Spleen (tissue), 11 donors: ENCODE results near the gene CCR8. TPM values are rescaled to one million over a fixed set of nuclear protein-coding genes. Genes with fewer than 3 reads are reported as not detected.
"Not testable (repeated sequence)": the region's sequence is repeated elsewhere in the genome, so short reads cannot be mapped to it uniquely, and the experiment has no call there.

Source experiments
- DNase-seq: peaks from one replicate; pipeline ENCODE4 v3.0.0-alpha.2; 2020
- H3K27ac ChIP-seq, 8 donors: fragments of 200-600 bp; sonication (generic) in 7 of 8; 1 replicate in 4 of 8; 2 replicates in 4 of 8; pipeline versions ENCODE4 v1.5.0 to v1.8.0; 2016 to 2021; ENCODE audit warnings: inconsistent platforms in 4 of 8, mild to moderate bottlenecking in 4 of 8, moderate library complexity in 1 of 8
- H3K27me3 ChIP-seq, 7 donors: fragments of 200-600 bp; sonication (generic) in 6 of 7; replicated peaks in 1 of 7; 1 replicate in 4 of 7; 2 replicates in 3 of 7; pipeline versions ENCODE4 v1.5.0 to v1.8.0; 2016 to 2021; ENCODE audit warnings: inconsistent platforms in 3 of 7, mild to moderate bottlenecking in 1 of 7
- H3K36me3 ChIP-seq, 6 donors: fragments of 200-600 bp; sonication (generic) in 5 of 6; 1 replicate in 4 of 6; 2 replicates in 2 of 6; pipeline versions ENCODE4 v1.5.0 to v1.8.0; 2016 to 2021; ENCODE audit warnings: inconsistent platforms in 2 of 6
- H3K4me1 ChIP-seq, 6 donors: fragments of 200-600 bp; sonication (generic) in 5 of 6; 1 replicate in 3 of 6; 2 replicates in 3 of 6; pipeline versions ENCODE4 v1.5.0 to v1.8.0; 2016 to 2021; ENCODE audit warnings: inconsistent platforms in 3 of 6
- H3K4me3 ChIP-seq, 8 donors: fragments of 200-600 bp; sonication (generic) in 7 of 8; 1 replicate in 4 of 8; 2 replicates in 4 of 8; pipeline versions ENCODE4 v1.5.0 to v1.8.0; 2016 to 2021; ENCODE audit warnings: inconsistent platforms in 4 of 8, mild to moderate bottlenecking in 4 of 8, moderate library complexity in 2 of 8
- H3K9me3 ChIP-seq, 8 donors: fragments of 200-600 bp; sonication (generic) in 7 of 8; 1 replicate in 4 of 8; 2 replicates in 4 of 8; pipeline versions ENCODE4 v1.5.0 to v1.8.0; 2016 to 2021; ENCODE audit warnings: inconsistent platforms in 4 of 8
- POLR2A ChIP-seq, 3 donors: fragments of 450-650 bp; IDR thresholded peaks; one replicate each; pipeline ENCODE4 v1.5.1; 2017; ENCODE audit warnings: antibody characterized with exemption in 3 of 3, mild to moderate bottlenecking in 1 of 3
- POLR2AphosphoS5 ChIP-seq, 3 donors: sonication (generic); formaldehyde crosslinking; IDR thresholded peaks; one replicate each; pipeline ENCODE4 v1.5.1; 2017; ENCODE audit warnings: antibody characterized with exemption in 3 of 3
- WGBS, 5 donors: extraction: QIAGEN DNeasy Blood & Tissue Kit in 3 of 5; methylation state at CpG; one replicate each; pipeline versions ENCODE4 v1.1.5 to v1.1.7; 2013 to 2018; 5-methylcytosine and 5-hydroxymethylcytosine counted together
- intact Hi-C: fragments of 100-400 bp; cut with DNase I; formaldehyde crosslinking; loops from one replicate; pipeline ENCODE4 v1.15.0; 2023; ENCODE audit warnings: low total_unique reads
- polyA plus RNA-seq, 3 donors: library from polyadenylated mRNA; stranded (reverse); fragments of 200-250 nt; gene quantifications; one replicate each; pipeline ENCODE4 v1.2.1, GENCODE V29; 2013
- total RNA-seq, 7 donors: library from RNA; depleted of rRNA in 3 of 7; stranded (reverse); fragments of >200 nt in 3 of 7; fragmentation: NEBNext Ultra II Directional in 4 of 7; extraction: Animal tissue kit (Norgen Biotek cat#: 25700) in 4 of 7; gene quantifications; one replicate each; pipeline versions ENCODE4 v1.1.0 to v1.2.1, GENCODE V29; 2016 to 2021
- TF ChIP-seq, protein P1 (sequence below), 11 experiments: fragments of 200-600 bp in 7 of 11; fragments of 450-650 bp in 4 of 11; sonication (generic) in 4 of 11; IDR thresholded peaks in 8 of 11; conservative IDR thresholded peaks in 3 of 11; 1 replicate in 7 of 11; 2 replicates in 4 of 11; pipeline versions ENCODE4 v1.4.0 to v1.8.0; 2016 to 2021; ENCODE audit warnings: antibody characterized with exemption in 11 of 11, inconsistent platforms in 4 of 11, mild to moderate bottlenecking in 1 of 11
- donor health status: healthy with polysubstance abuse.
- donor health status: DM: no; HTN: no; CAD: no; lungs with moderate emphysema.
- donor health status: DM: no; HTN: no; CAD: no.
- donor health status: Bipolar disorder and iron deficiency.
- donor health status: healthy.
- donor health status: DM: no; HTN: no; CAD: no.
- donor health status: DM: yes; HTN: yes; CAD: no.

The CCR8 gene
- total and polyA plus RNA-seq, 10 donors, result 0.06 to 2.1 (median 0.60) TPM; not detected in 3

DNA sequence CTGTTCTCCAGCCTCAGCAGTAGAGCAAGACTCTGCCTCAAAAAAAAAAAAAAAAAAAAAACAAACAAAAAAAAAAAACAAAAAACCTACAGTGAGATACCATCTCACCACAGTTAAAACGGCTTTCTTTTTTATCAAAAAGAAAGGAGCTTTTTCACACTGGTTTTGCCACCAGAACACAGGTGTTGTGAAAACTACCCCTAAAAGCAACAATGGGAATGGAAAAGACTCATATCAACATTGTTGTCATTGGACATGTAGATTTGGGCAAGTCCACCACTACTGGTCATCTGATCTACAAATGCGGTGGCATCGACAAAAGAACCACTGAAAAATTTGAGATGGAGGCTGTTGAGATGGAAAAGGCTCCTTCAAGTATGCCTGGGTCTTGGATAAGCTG, 28.8 kb downstream of the CCR8 start:
- no peak for DNase-seq
- Histone ChIP-seq H3K4me3 (no peak overlapping the region), H3K9me3 (no peaks in the 10 kb centered on the region), H3K27me3 (no peaks in the 10 kb centered on the region), H3K36me3 (no peaks in the 10 kb centered on the region), H3K4me1 (peaks cover 0 to 15% (median 0%) of the 10 kb centered on the region in 6 donors), H3K27ac (no peak overlapping the region)
- 63 to 80% (median 67%) methylated on average over 3 of the region's 3 CpGs for WGBS, 5 donors
- TF ChIP-seq, protein P1, sequence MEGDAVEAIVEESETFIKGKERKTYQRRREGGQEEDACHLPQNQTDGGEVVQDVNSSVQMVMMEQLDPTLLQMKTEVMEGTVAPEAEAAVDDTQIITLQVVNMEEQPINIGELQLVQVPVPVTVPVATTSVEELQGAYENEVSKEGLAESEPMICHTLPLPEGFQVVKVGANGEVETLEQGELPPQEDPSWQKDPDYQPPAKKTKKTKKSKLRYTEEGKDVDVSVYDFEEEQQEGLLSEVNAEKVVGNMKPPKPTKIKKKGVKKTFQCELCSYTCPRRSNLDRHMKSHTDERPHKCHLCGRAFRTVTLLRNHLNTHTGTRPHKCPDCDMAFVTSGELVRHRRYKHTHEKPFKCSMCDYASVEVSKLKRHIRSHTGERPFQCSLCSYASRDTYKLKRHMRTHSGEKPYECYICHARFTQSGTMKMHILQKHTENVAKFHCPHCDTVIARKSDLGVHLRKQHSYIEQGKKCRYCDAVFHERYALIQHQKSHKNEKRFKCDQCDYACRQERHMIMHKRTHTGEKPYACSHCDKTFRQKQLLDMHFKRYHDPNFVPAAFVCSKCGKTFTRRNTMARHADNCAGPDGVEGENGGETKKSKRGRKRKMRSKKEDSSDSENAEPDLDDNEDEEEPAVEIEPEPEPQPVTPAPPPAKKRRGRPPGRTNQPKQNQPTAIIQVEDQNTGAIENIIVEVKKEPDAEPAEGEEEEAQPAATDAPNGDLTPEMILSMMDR (IDR thresholded peaks at IDR 0.05 in 8 of 11, conservative IDR thresholded peaks at IDR 0.05 in 3 of 11), result no peak
- TF ChIP-seq POLR2A (IDR thresholded peaks at IDR 0.05) (no peak), POLR2AphosphoS5 (IDR thresholded peaks at IDR 0.05) (no peak)
- intact Hi-C loops, result no loop called here

GRCh38 chr3:39361252-39361927, 31.9 kb downstream of the CCR8 start:
- no peak overlapping the region for H3K27ac ChIP-seq
- no peak for DNase-seq
- 35 to 52% (median 46%) methylated on average over 6 to 8 of the region's 8 CpGs for WGBS, 5 donors
- H3K27me3 ChIP-seq, result no peaks in the 10 kb centered on the region
- H3K36me3 ChIP-seq, result no peaks in the 10 kb centered on the region
- TF ChIP-seq, protein P1 (IDR thresholded peaks at IDR 0.05 in 8 of 11, conservative IDR thresholded peaks at IDR 0.05 in 3 of 11), result no peak
- no peak for TF ChIP-seq POLR2AphosphoS5 (IDR thresholded peaks at IDR 0.05)
- no peak for TF ChIP-seq POLR2A (IDR thresholded peaks at IDR 0.05)
- H3K4me1 ChIP-seq, result peaks cover 0 to 15% (median 0%) of the 10 kb centered on the region in 6 donors
- intact Hi-C loops, result no loop called here
- no peaks in the 10 kb centered on the region for H3K9me3 ChIP-seq
- H3K4me3 ChIP-seq, result no peak overlapping the region

DNA sequence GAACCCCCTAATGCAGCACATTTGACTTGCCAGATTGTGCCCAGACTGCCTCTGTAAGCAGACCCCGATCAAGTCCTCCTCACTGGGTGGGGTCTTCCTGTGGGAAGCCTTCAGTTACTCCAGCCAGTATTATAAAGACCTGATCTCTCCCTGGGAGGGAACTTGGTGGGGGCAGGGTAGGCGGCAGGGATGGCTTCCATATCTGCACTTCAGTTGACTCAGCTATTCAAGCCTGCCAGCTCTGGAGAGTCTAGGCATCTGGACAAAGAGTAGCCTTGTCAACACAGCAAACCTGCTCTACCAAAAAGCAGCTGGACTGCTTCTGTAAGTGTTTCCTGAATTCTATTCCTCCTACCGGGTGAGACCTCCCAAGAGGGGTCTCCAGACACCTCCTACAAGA, 32.7 kb downstream of the CCR8 start:
- TF ChIP-seq, protein P1 (IDR thresholded peaks at IDR 0.05 in 8 of 11, conservative IDR thresholded peaks at IDR 0.05 in 3 of 11), result no peak
- TF ChIP-seq POLR2A (IDR thresholded peaks at IDR 0.05) (no peak), POLR2AphosphoS5 (IDR thresholded peaks at IDR 0.05) (no peak)
- intact Hi-C loops, result no loop called here
- H3K4me1 ChIP-seq, result peaks cover 0 to 15% (median 0%) of the 10 kb centered on the region in 6 donors
- 40 to 60% (median 53%) methylated on average over 1 to 3 of the region's 3 CpGs for WGBS, 5 donors
- no peak overlapping the region for H3K27ac ChIP-seq
- DNase-seq, result no peak
- H3K9me3 ChIP-seq, result no peaks in the 10 kb centered on the region
- no peaks in the 10 kb centered on the region for H3K27me3 ChIP-seq
- H3K36me3 ChIP-seq, result no peaks in the 10 kb centered on the region
- no peak overlapping the region for H3K4me3 ChIP-seq

DNA sequence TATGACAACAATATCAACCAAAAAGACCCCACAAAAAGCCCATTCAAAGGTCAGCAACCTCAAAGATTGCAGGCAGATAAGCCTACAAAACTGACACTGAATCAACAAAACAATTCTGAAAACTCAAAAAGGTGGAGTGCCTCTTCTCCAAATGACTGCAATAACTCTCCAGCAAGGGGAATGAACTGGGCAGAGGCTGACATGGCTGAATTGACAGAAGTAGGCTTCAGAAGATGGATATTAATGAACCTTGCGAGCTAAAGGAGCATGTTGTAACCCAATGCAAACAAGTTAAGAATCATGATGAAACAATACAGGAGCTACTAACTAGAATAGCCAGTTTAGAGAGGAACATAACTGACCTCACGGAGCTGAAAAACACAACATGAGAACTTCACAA, 33.3 kb downstream of the CCR8 start:
- no peak overlapping the region for H3K27ac ChIP-seq
- WGBS, 5 donors, result 60 to 94% (median 87%) methylated on average over 2 of the region's 2 CpGs
- no peaks in the 10 kb centered on the region for H3K36me3 ChIP-seq
- H3K4me3 ChIP-seq, result no peak overlapping the region
- intact Hi-C loops, result no loop called here
- TF ChIP-seq, protein P1 (IDR thresholded peaks at IDR 0.05 in 8 of 11, conservative IDR thresholded peaks at IDR 0.05 in 3 of 11), result no peak
- TF ChIP-seq POLR2A (IDR thresholded peaks at IDR 0.05), result no peak
- TF ChIP-seq POLR2AphosphoS5 (IDR thresholded peaks at IDR 0.05), result no peak
- DNase-seq, result no peak
- H3K4me1 ChIP-seq, result peaks cover 0 to 15% (median 0%) of the 10 kb centered on the region in 6 donors
- no peaks in the 10 kb centered on the region for H3K27me3 ChIP-seq
- no peaks in the 10 kb centered on the region for H3K9me3 ChIP-seq

DNA sequence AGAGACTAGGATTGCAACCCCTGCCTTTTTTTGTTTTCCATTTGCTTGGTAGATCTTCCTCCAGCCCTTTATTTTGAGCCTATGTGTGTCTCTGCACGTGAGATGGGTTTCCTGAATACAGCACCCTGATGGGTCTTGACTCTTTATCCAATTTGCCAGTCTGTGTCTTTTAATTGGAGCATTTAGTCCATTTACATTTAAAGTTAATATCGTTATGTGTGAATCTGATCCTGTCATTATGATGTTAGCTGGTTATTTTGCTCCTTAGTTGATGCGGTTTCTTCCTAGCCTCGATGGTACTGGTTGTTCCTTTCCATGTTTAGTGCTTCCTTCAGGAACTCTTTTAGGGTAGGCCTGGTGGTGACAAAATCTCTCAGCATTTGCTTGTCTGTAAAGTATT, 40.9 kb downstream of the CCR8 start:
- H3K36me3 ChIP-seq, H3K4me1 ChIP-seq, intact Hi-C loops, H3K27me3 ChIP-seq, DNase-seq, H3K9me3 ChIP-seq, H3K27ac ChIP-seq, H3K4me3 ChIP-seq: not testable (repeated sequence)
- WGBS, 5 donors, result 84 to 94% (median 87%) methylated on average over 4 of the region's 4 CpGs
